DND-41 (cell line): ENCODE measurements around the gene KCNG2.

ENCODE experiments used
- EZH2 ChIP-seq: IDR thresholded peaks from 3 replicates; pipeline ENCODE4 v1.6.1; 2012; ENCODE audit warnings: borderline replicate concordance, low read depth, mild to moderate bottlenecking, moderate library complexity, low read length, inconsistent platforms; ENCODE audit not compliant: severe bottlenecking
- TF ChIP-seq, protein P1 (sequence below): IDR thresholded peaks from 2 replicates; pipeline ENCODE4 v1.5.1; 2012; ENCODE audit warnings: borderline replicate concordance, low read length, moderate library complexity, mild to moderate bottlenecking; ENCODE audit not compliant: poor library complexity, severe bottlenecking; ENCODE audit errors: extremely low read depth

DNA sequence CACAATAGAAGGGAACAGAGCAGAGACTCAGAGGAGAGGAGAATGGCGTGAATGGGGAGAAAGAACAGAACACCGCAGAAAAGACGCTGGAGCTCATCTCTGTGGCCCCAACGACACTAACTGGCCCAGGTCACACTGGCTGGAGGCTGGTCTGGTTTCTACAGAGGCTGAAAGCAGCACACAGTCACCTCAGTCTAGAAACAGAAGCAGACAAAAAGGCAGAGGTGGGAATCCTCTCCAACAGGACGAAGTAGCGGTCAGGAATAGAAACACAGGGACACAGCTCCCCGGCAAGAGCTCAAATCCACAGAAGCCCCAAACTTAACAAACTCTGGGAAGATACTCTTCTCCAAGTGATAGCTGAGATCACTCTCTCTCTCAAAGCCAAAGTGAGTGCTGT is 144.5 kb downstream of the KCNG2 start:
- TF ChIP-seq, protein P1, sequence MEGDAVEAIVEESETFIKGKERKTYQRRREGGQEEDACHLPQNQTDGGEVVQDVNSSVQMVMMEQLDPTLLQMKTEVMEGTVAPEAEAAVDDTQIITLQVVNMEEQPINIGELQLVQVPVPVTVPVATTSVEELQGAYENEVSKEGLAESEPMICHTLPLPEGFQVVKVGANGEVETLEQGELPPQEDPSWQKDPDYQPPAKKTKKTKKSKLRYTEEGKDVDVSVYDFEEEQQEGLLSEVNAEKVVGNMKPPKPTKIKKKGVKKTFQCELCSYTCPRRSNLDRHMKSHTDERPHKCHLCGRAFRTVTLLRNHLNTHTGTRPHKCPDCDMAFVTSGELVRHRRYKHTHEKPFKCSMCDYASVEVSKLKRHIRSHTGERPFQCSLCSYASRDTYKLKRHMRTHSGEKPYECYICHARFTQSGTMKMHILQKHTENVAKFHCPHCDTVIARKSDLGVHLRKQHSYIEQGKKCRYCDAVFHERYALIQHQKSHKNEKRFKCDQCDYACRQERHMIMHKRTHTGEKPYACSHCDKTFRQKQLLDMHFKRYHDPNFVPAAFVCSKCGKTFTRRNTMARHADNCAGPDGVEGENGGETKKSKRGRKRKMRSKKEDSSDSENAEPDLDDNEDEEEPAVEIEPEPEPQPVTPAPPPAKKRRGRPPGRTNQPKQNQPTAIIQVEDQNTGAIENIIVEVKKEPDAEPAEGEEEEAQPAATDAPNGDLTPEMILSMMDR = no peak
- TF ChIP-seq EZH2 = no peak
